Caki2 (cell line): ENCODE measurements around the gene MGMT. TPM values are rescaled to one million over a fixed set of nuclear protein-coding genes. Genes with fewer than 3 reads are reported as not detected.

Experiments
- DNase-seq: peaks from one replicate; pipeline ENCODE4 v3.0.0-alpha.2; 2015; ENCODE audit warnings: low read depth
- in situ Hi-C: cut with HindIII; loops from 2 replicates; pipeline ENCODE4 v1.10.0; 2016; ENCODE audit warnings: low sequenced_read_pairs, low pct_unique_long_range_greater_than_20kb, mixed read lengths
- total RNA-seq: library from RNA; depleted of rRNA; stranded (reverse); fragments of >200 nt; shearing (Covaris generic); gene quantifications from 2 replicates; pipeline ENCODE4 v1.2.3, GENCODE V29; 2014; ENCODE audit warnings: low replicate concordance

The MGMT gene
- total RNA-seq, 1 experiment from 2014 or later = 101 TPM

- in situ Hi-C loops = no loop called here
- DNase-seq = no peak
These were observed 237.2 kb downstream of the MGMT start for GRCh38 chr10:129704225-129704624.

DNA sequence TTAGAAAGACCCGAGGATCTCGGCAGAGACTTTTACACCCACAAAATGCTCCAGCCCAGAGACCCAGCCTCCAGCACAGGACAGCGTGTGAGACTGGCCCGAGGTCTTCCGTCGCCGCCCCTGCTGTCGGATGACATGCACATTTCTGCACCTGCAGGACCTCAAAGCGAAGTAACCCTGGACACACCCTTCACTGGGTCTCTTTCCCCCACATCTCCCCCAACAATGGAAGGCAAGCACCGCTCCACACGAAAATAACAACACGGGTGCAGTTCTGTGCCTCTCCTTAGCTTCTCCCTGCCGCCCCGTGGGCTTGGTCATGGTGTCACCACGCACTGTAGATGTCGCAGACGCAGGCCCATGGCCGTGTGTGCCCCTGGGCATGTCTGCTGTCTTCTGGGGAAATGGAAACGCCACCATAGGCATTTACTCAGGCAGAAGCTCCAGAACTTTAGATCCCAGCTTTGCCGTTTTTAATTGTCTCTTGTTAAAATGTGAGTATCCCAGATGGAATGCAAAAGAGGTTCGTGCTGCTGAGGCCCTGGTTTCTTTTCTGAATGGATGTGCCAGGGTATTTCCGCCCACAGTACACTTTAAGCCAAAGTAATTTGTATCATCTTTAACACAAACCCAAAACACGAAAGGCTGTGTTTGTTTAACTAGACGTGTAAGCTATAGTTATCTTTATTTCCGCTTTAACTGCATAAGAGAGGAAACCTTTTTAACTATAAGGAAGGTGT lies 237.9 kb downstream of the MGMT start:
- in situ Hi-C loops = no loop called here
- DNase-seq = no peak

- no peak for DNase-seq
- in situ Hi-C loops = no loop called here
These were observed 238.6 kb downstream of the MGMT start for GRCh38 chr10:129705676-129706075.

DNA sequence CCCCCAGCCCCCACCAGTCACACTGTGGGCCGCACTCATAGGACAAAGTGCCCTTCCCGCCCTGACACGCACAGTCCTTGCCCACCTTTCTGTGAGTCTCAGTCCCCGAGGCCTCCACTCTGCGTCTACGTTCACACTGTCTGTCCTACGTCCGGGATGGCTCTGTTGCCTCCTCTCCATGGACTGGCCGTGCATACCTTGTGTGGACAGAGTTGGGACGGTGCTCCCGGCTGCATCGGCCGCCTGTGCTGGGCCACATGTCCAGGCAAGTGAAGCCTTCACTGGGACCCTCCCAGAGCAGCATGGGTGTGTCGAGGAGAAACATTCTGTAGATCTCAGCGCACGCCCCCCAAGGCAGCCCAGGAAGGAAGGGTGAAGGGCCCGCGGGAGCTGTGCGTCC lies 239.0 kb downstream of the MGMT start:
- no peak for DNase-seq

DNA sequence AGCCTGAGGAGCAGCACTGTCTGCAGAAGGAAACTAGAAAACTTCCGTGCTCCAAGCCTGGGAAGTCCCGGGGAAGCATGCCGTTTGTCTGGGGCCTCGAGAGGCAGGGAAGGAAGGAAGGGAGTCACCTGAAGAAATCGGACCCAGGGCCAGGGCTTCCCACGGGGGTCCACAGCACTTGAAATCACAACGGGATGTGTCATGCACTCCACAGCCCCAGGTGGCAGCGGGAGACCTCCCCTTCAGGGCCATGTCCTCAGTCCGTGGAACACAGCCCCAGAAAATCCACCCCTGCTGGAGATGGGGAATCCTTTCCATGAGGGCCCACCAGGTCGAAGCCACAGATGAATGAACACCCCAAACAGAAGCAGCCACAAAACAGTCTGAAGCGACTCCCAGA lies 239.5 kb downstream of the MGMT start:
- DNase-seq = no peak
- in situ Hi-C loops = no loop called here

More for the DNA sequence above, 239.0 kb downstream of the MGMT start:
- in situ Hi-C loops = no loop called here

DNA sequence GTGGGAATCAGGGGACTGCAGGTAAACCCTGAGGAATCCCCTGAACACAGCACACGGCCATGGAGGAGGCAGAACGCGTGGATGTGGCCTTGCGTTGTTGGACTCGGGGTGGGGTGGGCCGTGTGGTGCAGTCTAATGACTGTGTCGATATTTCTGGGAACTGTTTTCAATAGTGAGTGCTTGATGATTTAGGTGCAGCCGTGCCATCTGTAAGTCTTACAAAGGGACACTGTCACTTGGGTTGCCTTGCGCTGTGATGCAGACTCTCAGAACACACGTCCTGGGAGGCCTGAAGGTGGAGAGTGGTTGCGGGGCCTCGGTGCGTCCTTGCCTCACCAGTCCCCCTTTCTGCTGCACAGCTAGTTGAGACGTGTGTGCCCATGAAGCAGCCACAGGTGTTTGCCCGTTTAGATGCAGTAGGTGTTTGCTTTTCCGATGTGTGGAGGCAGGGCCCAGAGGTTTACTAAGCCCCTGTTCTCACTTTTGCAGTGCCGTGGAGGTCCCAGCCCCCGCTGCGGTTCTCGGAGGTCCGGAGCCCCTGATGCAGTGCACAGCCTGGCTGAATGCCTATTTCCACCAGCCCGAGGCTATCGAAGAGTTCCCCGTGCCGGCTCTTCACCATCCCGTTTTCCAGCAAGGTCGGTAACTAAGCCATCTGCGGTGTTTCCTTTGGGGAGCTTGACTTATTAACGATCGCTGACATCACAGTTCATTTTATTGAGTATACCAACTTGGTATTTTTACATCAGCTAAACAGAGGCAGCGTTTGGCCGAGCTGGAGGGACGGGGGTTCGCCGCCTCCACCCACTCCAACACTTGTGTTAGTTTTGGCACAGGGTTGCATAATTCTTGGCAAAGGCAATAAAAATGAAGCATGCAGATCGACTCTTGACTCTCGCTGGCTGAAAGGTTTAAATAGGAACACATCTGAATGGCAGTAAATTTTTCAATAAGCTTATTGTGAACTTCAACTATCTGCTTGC lies 240.7 kb downstream of the MGMT start:
- no peak for DNase-seq
- in situ Hi-C loops = no loop called here

GRCh38 chr10:129709101-129709500 lies 242.1 kb downstream of the MGMT start:
- in situ Hi-C loops = no loop called here
- no peak for DNase-seq

DNA sequence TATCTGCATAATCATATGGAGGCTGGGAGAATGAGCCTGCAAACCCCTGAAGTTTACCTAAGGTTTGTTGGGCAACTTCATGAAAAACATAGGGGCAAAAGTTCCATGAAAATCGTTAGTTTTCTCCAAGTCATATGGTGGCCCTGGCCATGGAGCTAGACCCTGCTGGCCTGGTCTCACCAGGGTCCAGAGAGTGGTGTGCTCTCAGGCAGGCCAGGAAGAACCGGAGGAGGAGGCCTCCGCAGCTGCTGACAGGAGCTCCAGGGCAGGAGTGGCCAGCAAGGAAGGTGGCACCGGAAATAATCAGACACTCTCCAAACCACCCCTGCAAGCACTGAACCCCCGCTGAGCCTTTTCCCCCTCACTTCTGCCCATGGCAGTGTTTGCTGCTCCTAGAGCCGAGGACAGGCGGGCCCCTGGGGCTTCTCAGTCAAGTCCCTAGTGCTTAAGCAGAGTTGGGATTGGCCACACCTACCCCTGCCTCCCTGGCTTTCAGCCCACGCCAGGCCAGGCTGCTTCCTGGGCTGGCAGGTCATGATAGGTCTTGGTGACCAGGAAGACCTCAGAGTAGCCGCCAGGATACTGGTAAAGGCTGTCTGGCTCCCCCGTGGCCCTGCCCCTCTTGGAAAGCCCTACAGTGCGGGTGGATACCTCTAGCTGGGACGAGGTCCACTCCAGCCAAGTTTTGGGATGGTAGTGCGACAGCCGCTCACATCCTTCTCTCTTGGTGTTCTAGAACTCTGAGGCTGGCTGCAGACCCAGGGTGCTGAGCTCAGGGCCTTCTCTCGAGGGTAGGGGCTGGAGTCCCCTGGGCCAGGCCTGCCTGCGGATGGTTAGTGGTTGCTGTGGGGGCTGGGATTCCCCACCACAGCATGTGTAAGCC lies 242.8 kb downstream of the MGMT start:
- DNase-seq = no peak
- in situ Hi-C loops = no loop called here

- no peak for DNase-seq
- in situ Hi-C loops = no loop called here
These were observed 243.4 kb downstream of the MGMT start for GRCh38 chr10:129710510-129710847.

GRCh38 chr10:129711291-129711690 lies 244.2 kb downstream of the MGMT start:
- DNase-seq = no peak
- in situ Hi-C loops = no loop called here

DNA sequence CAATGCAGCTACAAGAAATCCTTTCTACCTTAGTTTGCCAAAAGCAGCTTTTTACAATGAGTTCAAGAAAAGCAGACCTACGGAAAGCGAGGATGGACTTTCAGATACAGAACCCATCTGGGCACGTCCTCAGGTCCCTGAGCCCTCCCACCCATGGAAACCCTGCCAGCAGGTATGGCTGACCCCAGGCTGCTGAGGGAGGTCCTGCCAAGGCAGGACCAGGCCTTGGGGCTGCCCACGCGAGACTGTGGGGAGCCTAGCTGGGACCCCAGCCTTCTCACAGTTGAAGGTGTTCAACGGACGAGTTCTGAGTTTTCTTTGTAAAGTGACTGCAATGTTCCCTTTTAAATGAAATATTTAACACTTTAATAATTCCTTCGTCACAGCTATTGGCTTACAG lies 245.0 kb downstream of the MGMT start:
- no peak for DNase-seq
- in situ Hi-C loops = no loop called here

DNA sequence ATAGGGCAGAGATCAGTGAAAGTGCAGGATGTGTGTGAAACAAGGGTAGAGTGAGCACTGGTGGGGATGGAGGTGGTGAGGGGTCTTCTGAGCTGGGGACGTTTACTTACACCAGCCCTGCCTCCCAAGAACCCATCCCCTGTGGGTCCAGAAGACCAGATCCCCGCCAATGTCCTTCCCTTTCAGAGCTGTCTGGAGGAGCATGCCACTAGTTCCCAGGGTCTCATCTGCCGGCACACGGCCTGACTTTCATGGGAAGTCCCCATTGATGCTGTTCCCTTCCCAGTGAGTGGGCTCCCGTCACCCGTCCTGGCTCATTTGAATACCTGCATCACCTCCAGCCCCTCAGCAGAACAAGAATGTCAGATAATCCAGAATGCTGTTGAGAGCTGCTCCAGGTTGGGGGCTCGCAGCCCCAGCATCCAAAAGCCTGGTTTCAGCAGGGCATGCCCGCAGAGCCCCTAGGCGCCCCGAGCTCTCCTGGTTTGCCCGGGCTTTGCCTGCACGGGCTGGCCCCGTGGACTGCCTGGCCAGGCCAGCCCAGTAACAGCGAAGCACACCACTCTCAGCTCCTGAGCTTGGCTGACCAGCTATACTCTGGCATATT lies 246.7 kb downstream of the MGMT start:
- DNase-seq = no peak
- in situ Hi-C loops = no loop called here

DNA sequence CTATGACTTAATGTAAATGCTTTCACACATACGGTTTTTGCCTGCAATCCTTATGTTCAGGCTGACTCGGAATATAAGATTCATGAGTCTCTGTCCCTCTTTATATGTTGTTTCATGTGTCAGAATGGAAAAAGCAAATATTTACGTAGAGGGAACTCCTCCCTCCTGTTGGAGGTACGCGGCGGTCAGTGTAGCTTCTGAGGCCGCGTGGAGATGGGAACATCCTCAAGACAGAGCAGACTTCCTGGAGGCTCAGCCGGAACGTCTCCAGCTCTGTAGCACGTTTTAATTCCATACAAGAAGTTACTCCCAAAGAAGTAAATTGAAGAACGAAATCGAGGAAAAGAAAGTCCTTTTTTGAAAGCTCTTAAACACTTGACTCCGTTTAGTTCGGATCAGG lies 248.8 kb downstream of the MGMT start:
- in situ Hi-C loops = no loop called here
- DNase-seq = no peak

- DNase-seq = no peak
- in situ Hi-C loops = no loop called here
These were observed 249.2 kb downstream of the MGMT start for GRCh38 chr10:129716211-129716681.

DNA sequence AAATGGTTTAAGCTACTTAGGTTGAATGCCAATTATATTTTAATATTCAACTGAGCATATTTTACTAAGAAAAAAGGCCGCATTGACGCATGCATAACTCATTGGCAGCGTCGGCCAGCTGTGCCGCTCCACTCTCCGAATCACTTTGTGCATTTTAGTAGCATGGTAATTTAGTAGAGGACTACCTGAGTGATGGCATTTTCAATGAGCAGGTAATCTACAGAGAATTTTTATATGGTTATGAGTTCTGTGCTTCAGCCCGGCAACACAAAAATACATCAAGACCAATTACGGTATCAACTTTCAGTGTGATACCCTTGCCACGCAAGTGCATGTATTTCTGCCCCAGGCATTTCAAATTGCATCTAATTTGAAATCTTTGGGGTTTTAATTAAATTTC lies 249.8 kb downstream of the MGMT start:
- in situ Hi-C loops = no loop called here
- DNase-seq = no peak

- DNase-seq = no peak
- in situ Hi-C loops = no loop called here
These were observed 250.9 kb downstream of the MGMT start for GRCh38 chr10:129717816-129718547.

DNA sequence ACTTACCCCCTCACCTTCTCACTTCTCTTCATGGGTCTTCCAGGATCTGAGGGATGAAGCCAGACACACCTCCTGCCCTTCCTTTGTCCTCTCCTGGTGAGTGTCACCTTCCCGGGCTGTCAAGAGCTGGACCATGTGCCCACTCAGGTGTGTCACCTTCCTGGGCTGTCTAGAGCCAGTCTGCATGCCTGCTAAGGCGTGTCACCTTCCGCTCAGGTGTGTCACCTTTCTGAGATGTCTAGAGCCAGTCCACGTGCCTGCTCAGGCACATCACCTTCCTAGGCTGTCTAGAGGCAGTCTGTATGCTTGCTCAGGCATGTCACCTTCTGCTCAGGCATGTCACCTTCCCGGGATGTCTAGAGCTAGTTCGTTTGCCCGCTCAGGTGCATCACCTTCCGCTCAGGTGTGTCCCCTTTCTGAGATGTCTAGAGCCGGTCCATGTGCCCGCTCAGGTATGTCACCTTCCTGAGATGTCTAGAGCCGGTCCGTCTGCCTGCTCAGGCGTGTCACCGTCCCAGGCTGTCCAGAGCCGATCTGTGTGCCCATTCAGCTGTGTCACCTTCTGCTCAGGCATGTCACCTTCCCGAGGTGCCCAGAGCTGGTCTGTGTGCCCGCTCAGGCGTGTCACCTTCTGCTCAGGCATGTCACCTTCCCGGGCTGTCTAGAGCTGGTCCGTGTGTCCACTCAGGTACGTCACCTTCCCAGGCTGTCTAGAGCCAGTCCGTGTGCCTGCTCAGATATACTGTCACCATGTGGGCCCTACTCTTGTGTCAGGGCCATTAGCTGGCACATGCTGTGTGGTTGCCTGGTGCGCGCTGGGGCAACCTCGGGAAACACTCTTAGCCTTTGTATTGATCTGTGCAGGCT lies 251.7 kb downstream of the MGMT start:
- no peak for DNase-seq
- in situ Hi-C loops = no loop called here
